GM23338 (cell line): ENCODE results near the gene EXD3.
A peak's percentile ranks its signal among the peaks of the same experiment; 100 is the strongest.
"Not testable (repeated sequence)": the region's sequence is repeated elsewhere in the genome, so short reads cannot be mapped to it uniquely, and the experiment has no call there.

Experiments used
- EZH2 ChIP-seq: fragments of 200-600 bp; sonication (generic); IDR thresholded peaks from one replicate; pipeline ENCODE4 v1.8.0; 2017; ENCODE audit warnings: antibody characterized with exemption, mild to moderate bottlenecking, low read depth; ENCODE audit not compliant: unreplicated experiment
- EZH2phosphoT487 ChIP-seq: fragments of 200-600 bp; sonication (generic); IDR thresholded peaks from one replicate; pipeline ENCODE4 v1.8.1; 2018; ENCODE audit warnings: antibody characterized with exemption; ENCODE audit not compliant: unreplicated experiment
- JUNB ChIP-seq: IDR thresholded peaks from one replicate; pipeline ENCODE4 v1.6.1; 2016; ENCODE audit warnings: antibody characterized with exemption; ENCODE audit not compliant: unreplicated experiment
- NANOG ChIP-seq: IDR thresholded peaks from 2 replicates; pipeline ENCODE4 v1.6.1; 2016; ENCODE audit warnings: antibody characterized with exemption, borderline replicate concordance
- POLR2AphosphoS5 ChIP-seq: IDR thresholded peaks from 2 replicates; pipeline ENCODE4 v1.6.1; 2016; ENCODE audit warnings: antibody characterized with exemption, low read depth
- TF ChIP-seq, protein P1 (sequence below), 2 experiments: fragments of 200-600 bp in 1 of 2; sonication (generic) in 1 of 2; conservative IDR thresholded peaks; 2 replicates each; pipeline versions ENCODE4 v1.5.1 to v1.6.1; 2016 to 2017; ENCODE audit warnings: antibody characterized with exemption in 2 of 2, low read depth in 2 of 2, mild to moderate bottlenecking in 2 of 2, moderate library complexity in 1 of 2

DNA sequence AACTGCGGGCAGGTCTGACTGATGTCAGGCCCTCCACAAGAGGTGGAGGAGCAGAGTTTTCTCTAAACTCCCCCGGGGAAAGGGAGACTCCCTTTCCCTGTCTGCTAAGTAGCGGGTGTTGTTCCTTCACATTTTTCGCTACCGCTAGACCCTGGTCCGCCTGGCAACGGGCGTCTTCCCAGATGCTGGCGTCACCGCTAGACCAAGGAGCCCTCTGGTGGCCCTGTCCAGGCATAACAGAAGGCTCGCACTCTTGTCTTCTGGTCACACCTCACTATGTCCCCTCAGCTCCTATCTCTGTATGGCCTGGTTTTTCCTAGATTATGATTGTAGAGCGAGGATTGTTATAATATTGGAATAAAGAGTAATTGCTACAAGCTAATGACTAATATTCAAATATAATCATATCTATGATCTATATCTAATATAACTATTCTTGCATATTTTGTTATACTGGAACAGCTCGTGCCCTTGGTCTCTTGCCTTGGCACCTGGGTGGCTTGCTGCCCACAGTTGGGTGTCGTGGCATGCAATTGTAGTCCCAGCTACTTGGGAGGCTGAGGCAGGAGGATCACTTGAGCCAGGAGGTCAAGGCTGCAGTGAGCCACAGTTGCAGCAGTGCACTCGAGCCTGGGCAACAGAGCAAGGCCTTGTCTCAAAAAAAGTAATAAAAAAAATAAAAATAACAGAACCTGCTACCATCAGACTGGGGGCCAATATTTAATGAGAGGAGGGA, 160.6 kb downstream of the EXD3 start:
- TF ChIP-seq, protein P1, sequence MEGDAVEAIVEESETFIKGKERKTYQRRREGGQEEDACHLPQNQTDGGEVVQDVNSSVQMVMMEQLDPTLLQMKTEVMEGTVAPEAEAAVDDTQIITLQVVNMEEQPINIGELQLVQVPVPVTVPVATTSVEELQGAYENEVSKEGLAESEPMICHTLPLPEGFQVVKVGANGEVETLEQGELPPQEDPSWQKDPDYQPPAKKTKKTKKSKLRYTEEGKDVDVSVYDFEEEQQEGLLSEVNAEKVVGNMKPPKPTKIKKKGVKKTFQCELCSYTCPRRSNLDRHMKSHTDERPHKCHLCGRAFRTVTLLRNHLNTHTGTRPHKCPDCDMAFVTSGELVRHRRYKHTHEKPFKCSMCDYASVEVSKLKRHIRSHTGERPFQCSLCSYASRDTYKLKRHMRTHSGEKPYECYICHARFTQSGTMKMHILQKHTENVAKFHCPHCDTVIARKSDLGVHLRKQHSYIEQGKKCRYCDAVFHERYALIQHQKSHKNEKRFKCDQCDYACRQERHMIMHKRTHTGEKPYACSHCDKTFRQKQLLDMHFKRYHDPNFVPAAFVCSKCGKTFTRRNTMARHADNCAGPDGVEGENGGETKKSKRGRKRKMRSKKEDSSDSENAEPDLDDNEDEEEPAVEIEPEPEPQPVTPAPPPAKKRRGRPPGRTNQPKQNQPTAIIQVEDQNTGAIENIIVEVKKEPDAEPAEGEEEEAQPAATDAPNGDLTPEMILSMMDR (conservative IDR thresholded peaks at IDR 0.05; ENCODE audit: low read depth in 2 of 2) = peak; percentile 32 to 54; a peak in 3 of 4 replicates
- not testable (repeated sequence) for TF ChIP-seq POLR2AphosphoS5, NANOG, EZH2phosphoT487, JUNB, EZH2
